H9 (cell line): ENCODE measurements around the gene HSDL2. TPM values are rescaled to one million over a fixed set of nuclear protein-coding genes. Genes with fewer than 3 reads are reported as not detected.

Experiments used
- DNase-seq: peaks from one replicate; pipeline ENCODE4 v3.0.0-alpha.2; 2017
- H2AFZ ChIP-seq: one replicate; pipeline ENCODE4 v1.6.1; 2013; ENCODE audit warnings: mild to moderate bottlenecking, low read length, control low read depth, moderate library complexity
- H2AK5ac ChIP-seq: 2 replicates; pipeline ENCODE4 v1.6.1; 2013; ENCODE audit warnings: low read length, control low read depth, mixed read lengths; ENCODE audit not compliant: insufficient read length
- H2BK120ac ChIP-seq: one replicate; pipeline ENCODE4 v1.6.1; 2013; ENCODE audit warnings: low read depth, mild to moderate bottlenecking, low read length, control low read depth, inconsistent platforms; ENCODE audit not compliant: poor library complexity, severe bottlenecking
- H2BK12ac ChIP-seq: 2 replicates; pipeline ENCODE4 v1.6.1; 2013; ENCODE audit warnings: low read length, control low read depth, mixed read lengths, low read depth; ENCODE audit not compliant: insufficient read length
- H2BK15ac ChIP-seq: 2 replicates; pipeline ENCODE4 v1.6.1; 2013; ENCODE audit warnings: low read depth, low read length, control low read depth
- H2BK20ac ChIP-seq: one replicate; pipeline ENCODE4 v1.6.1; 2013; ENCODE audit warnings: low read depth, mild to moderate bottlenecking, low read length, control low read depth, inconsistent platforms; ENCODE audit not compliant: poor library complexity, severe bottlenecking
- H2BK5ac ChIP-seq: 2 replicates; pipeline ENCODE4 v1.6.1; 2013; ENCODE audit warnings: low read length, control low read depth, mixed read lengths; ENCODE audit not compliant: insufficient read length
- H3K14ac ChIP-seq: 2 replicates; pipeline ENCODE4 v1.6.1; 2013; ENCODE audit warnings: low read length, control low read depth; ENCODE audit not compliant: insufficient read depth
- H3K18ac ChIP-seq: 2 replicates; pipeline ENCODE4 v1.6.1; 2013; ENCODE audit warnings: low read depth, mild to moderate bottlenecking, mixed read lengths, low read length, control low read depth; ENCODE audit not compliant: insufficient read length
- H3K23ac ChIP-seq: 2 replicates; pipeline ENCODE4 v1.6.1; 2013; ENCODE audit warnings: low read length, control low read depth, mixed read lengths, low read depth; ENCODE audit not compliant: insufficient read length
- H3K23me2 ChIP-seq: 2 replicates; pipeline ENCODE4 v1.6.1; 2013; ENCODE audit warnings: low read depth, mild to moderate bottlenecking, mixed read lengths, low read length, control low read depth; ENCODE audit not compliant: insufficient read length, poor library complexity, severe bottlenecking
- H3K27ac ChIP-seq: 2 replicates; pipeline ENCODE4 v1.5.1; 2013; ENCODE audit warnings: low read length, control low read depth, mixed read lengths, low read depth; ENCODE audit not compliant: insufficient read length
- H3K27me3 ChIP-seq: 2 replicates; pipeline ENCODE4 v1.6.1; 2013; ENCODE audit warnings: low read length, control low read depth, inconsistent platforms; ENCODE audit not compliant: insufficient read depth
- H3K4ac ChIP-seq: 2 replicates; pipeline ENCODE4 v1.6.1; 2013; ENCODE audit warnings: low read depth, mild to moderate bottlenecking, control low read depth, inconsistent platforms, low read length, moderate library complexity
- H3K4me1 ChIP-seq: 2 replicates; pipeline ENCODE4 v1.6.1; 2013; ENCODE audit warnings: low read length, control low read depth, inconsistent platforms; ENCODE audit not compliant: insufficient read depth
- H3K4me2 ChIP-seq: 2 replicates; pipeline ENCODE4 v1.6.1; 2013; ENCODE audit warnings: low read length, control low read depth, mixed read lengths; ENCODE audit not compliant: insufficient read length, insufficient read depth
- H3K56ac ChIP-seq: 2 replicates; pipeline ENCODE4 v1.6.1; 2013; ENCODE audit warnings: low read depth, mild to moderate bottlenecking, mixed read lengths, low read length, control low read depth; ENCODE audit not compliant: insufficient read length
- H3K79me1 ChIP-seq: 2 replicates; pipeline ENCODE4 v1.6.1; 2013; ENCODE audit warnings: low read depth, mild to moderate bottlenecking, moderate library complexity, low read length, control low read depth, inconsistent platforms; ENCODE audit not compliant: insufficient read depth, poor library complexity, severe bottlenecking
- H3K79me2 ChIP-seq: 2 replicates; pipeline ENCODE4 v1.6.1; 2013; ENCODE audit warnings: low read length, control low read depth, inconsistent platforms; ENCODE audit not compliant: insufficient read depth
- H3K9ac ChIP-seq: 2 replicates; pipeline ENCODE4 v1.6.1; 2013; ENCODE audit warnings: low read length, control low read depth, mixed read lengths; ENCODE audit not compliant: insufficient read length; ENCODE audit errors: extremely low read depth
- H3K9me3 ChIP-seq: one replicate; pipeline ENCODE4 v1.6.1; 2013; ENCODE audit warnings: low read depth, low read length, inconsistent platforms; ENCODE audit not compliant: control insufficient read depth
- H3T11ph ChIP-seq: one replicate; pipeline ENCODE4 v1.6.1; 2013; ENCODE audit warnings: mild to moderate bottlenecking, low read length, control low read depth, inconsistent platforms
- H4K20me1 ChIP-seq: one replicate; pipeline ENCODE4 v1.6.1; 2013; ENCODE audit not compliant: control insufficient read depth, insufficient read length, insufficient read depth
- H4K5ac ChIP-seq: 2 replicates; pipeline ENCODE4 v1.6.1; 2013; ENCODE audit warnings: low read depth, mild to moderate bottlenecking, mixed read lengths, low read length, control low read depth; ENCODE audit not compliant: insufficient read length
- H4K8ac ChIP-seq: replicated peaks from 2 replicates; pipeline ENCODE4 v1.6.1; 2013; ENCODE audit warnings: low read length, control low read depth, mixed read lengths, low read depth; ENCODE audit not compliant: insufficient read length
- H4K91ac ChIP-seq: 2 replicates; pipeline ENCODE4 v1.6.1; 2013; ENCODE audit warnings: low read depth, mild to moderate bottlenecking, moderate library complexity, mixed read lengths, low read length, control low read depth; ENCODE audit not compliant: insufficient read length
- H3K27ac Mint-ChIP-seq, 3 experiments: 2 replicates in 2 of 3; 3 replicates in 1 of 3; pipeline ENCODE4 v1.8.0; 2020 to 2021; ENCODE audit warnings: mixed read lengths in 3 of 3, mild to moderate bottlenecking in 1 of 3, moderate library complexity in 1 of 3
- H3K27me3 Mint-ChIP-seq: 2 replicates; pipeline ENCODE4 v1.8.0; 2021; ENCODE audit warnings: low read depth, mild to moderate bottlenecking, moderate library complexity, mixed read lengths
- H3K36me3 Mint-ChIP-seq, 3 experiments: 2 replicates in 2 of 3; 3 replicates in 1 of 3; pipeline ENCODE4 v1.8.0; 2020 to 2021; ENCODE audit warnings: low read depth in 3 of 3, mixed read lengths in 3 of 3; ENCODE audit not compliant: insufficient read depth in 1 of 3
- H3K4me1 Mint-ChIP-seq, 2 experiments: 2 replicates each; pipeline ENCODE4 v1.8.0; 2020; ENCODE audit warnings: mixed read lengths in 2 of 2
- H3K4me3 Mint-ChIP-seq, 2 experiments: 2 replicates in 1 of 2; 3 replicates in 1 of 2; pipeline ENCODE4 v1.8.0; 2020 to 2021; ENCODE audit warnings: mild to moderate bottlenecking in 2 of 2, mixed read lengths in 2 of 2, moderate library complexity in 1 of 2
- H3K9me3 Mint-ChIP-seq, 2 experiments: 2 replicates in 1 of 2; 3 replicates in 1 of 2; pipeline ENCODE4 v1.8.0; 2020; ENCODE audit warnings: mild to moderate bottlenecking in 2 of 2, mixed read lengths in 2 of 2, moderate library complexity in 1 of 2
- WGBS: extraction: QIAGEN DNeasy Blood & Tissue Kit; methylation state at CpG from one replicate; pipeline ENCODE4 v1.1.7; 2013; ENCODE audit warnings: missing lambda C conversion rate, low lambda C conversion rate, mixed read lengths; ENCODE audit not compliant: insufficient read length; ENCODE audit errors: extremely low coverage; 5-methylcytosine and 5-hydroxymethylcytosine counted together
- total RNA-seq: library from RNA; stranded (reverse); gene quantifications from 2 replicates; pipeline ENCODE4 v1.2.1, GENCODE V29; 2021
- TF ChIP-seq, protein P1 (sequence below): fragments of 200-600 bp; sonication (generic); conservative IDR thresholded peaks from 3 replicates; pipeline ENCODE4 v1.8.0; 2021; ENCODE audit warnings: antibody characterized with exemption, mild to moderate bottlenecking

Gene HSDL2
- total RNA-seq, 1 experiment from 2014 or later = 16.6 TPM

DNA sequence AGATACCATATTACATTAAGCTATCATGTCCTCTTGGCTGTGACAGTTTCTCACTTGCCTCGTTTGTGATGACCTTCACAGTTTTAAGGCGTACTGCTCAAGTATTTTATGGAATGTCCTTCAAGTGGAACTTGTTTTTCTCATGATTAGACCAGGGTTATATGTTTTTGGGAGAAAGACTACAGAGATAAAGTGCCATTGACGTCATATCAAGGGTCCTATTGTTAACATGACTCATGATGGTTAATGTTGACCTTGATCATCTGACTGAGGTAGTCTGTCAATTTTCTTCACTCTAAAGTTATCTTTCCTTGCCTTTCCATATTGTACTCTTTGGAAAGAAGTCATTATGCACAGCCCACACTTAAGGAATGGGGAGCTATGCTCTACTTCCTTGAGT is 28.7 kb upstream of the HSDL2 start:
- no peaks in the 10 kb centered on the region for H3K27me3 ChIP-seq
- H3K23ac ChIP-seq = no peak overlapping the region
- no peak for DNase-seq
- no peak overlapping the region for H2BK120ac ChIP-seq
- no peak overlapping the region for H2BK12ac ChIP-seq
- no peak overlapping the region for H4K5ac ChIP-seq
- H4K20me1 ChIP-seq = no peaks in the 10 kb centered on the region
- no peak overlapping the region for H3K27ac ChIP-seq
- H2AFZ ChIP-seq = no peak overlapping the region
- no peaks in the 10 kb centered on the region for H3K79me2 ChIP-seq
- no peak overlapping the region for H3K4me2 ChIP-seq
- H3K4ac ChIP-seq = no peak overlapping the region
- Mint-ChIP-seq H3K4me3 (no peak overlapping the region), H3K36me3 (no peaks in the 10 kb centered on the region), H3K27ac (no peak overlapping the region), H3K4me1 (peaks cover 22 to 26% of the 10 kb centered on the region in 2 experiments), H3K27me3 (no peaks in the 10 kb centered on the region), H3K9me3 (no peaks in the 10 kb centered on the region; a peak in 2 of 5 replicates)
- H4K91ac ChIP-seq = no peak overlapping the region
- no peaks in the 10 kb centered on the region for H3K23me2 ChIP-seq
- H3K14ac ChIP-seq = no peak overlapping the region
- H2BK15ac ChIP-seq = no peak overlapping the region
- no peaks in the 10 kb centered on the region for H3K9me3 ChIP-seq
- TF ChIP-seq, protein P1, sequence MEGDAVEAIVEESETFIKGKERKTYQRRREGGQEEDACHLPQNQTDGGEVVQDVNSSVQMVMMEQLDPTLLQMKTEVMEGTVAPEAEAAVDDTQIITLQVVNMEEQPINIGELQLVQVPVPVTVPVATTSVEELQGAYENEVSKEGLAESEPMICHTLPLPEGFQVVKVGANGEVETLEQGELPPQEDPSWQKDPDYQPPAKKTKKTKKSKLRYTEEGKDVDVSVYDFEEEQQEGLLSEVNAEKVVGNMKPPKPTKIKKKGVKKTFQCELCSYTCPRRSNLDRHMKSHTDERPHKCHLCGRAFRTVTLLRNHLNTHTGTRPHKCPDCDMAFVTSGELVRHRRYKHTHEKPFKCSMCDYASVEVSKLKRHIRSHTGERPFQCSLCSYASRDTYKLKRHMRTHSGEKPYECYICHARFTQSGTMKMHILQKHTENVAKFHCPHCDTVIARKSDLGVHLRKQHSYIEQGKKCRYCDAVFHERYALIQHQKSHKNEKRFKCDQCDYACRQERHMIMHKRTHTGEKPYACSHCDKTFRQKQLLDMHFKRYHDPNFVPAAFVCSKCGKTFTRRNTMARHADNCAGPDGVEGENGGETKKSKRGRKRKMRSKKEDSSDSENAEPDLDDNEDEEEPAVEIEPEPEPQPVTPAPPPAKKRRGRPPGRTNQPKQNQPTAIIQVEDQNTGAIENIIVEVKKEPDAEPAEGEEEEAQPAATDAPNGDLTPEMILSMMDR = no peak
- H2AK5ac ChIP-seq = no peak overlapping the region
- no peak overlapping the region for H3K56ac ChIP-seq
- no peak overlapping the region for H4K8ac ChIP-seq
- no peak overlapping the region for H2BK20ac ChIP-seq
- no peaks in the 10 kb centered on the region for H3K79me1 ChIP-seq
- no peaks in the 10 kb centered on the region; the same call in 1 of the 2 replicates for H3K4me1 ChIP-seq
- H3K18ac ChIP-seq = no peak overlapping the region
- H3T11ph ChIP-seq = no peak overlapping the region
- H3K9ac ChIP-seq = no peak overlapping the region
- no CpG with 5 or more reads among the region's 3 CpGs for WGBS
- H2BK5ac ChIP-seq = no peak overlapping the region
